Esophagus squamous epithelium (tissue), 5 donors: Measurements from ENCODE around the gene HOXB5. TPM values are rescaled to one million over a fixed set of nuclear protein-coding genes. Genes with fewer than 3 reads are reported as not detected.

ENCODE experiments used
- DNase-seq: peaks from one replicate; lab custom pipeline; 2025; lab: John Stamatoyannopoulos, UW
- H3K27ac ChIP-seq, 4 donors: fragments of 200-600 bp; sonication (generic); one replicate each; pipeline ENCODE4 v1.5.1; 2016 to 2019; ENCODE audit warnings: mild to moderate bottlenecking in 1 of 4
- H3K27me3 ChIP-seq, 4 donors: fragments of 200-600 bp; sonication (generic); 1 replicate in 3 of 4; 2 replicates in 1 of 4; pipeline versions ENCODE4 v1.5.1 to v1.6.0; 2017 to 2021; ENCODE audit warnings: antibody characterized with exemption in 1 of 4
- H3K36me3 ChIP-seq, 3 donors: fragments of 200-600 bp; sonication (generic); one replicate each; pipeline ENCODE4 v1.5.1; 2016 to 2019
- H3K4me1 ChIP-seq, 3 donors: fragments of 200-600 bp; sonication (generic); one replicate each; pipeline ENCODE4 v1.5.1; 2017 to 2019
- H3K4me3 ChIP-seq, 4 donors: fragments of 200-600 bp; sonication (generic); 1 replicate in 3 of 4; 2 replicates in 1 of 4; pipeline ENCODE4 v1.5.1; 2016 to 2019; ENCODE audit warnings: mild to moderate bottlenecking in 2 of 4, moderate library complexity in 1 of 4
- H3K9me3 ChIP-seq, 3 donors: fragments of 200-600 bp; sonication (generic); one replicate each; pipeline ENCODE4 v1.5.1; 2016 to 2019
- POLR2A ChIP-seq, 4 donors: fragments of 450-650 bp; IDR thresholded peaks; one replicate each; pipeline ENCODE4 v1.6.1; 2017; ENCODE audit warnings: antibody characterized with exemption in 4 of 4, mild to moderate bottlenecking in 4 of 4, moderate library complexity in 3 of 4
- WGBS, 2 donors: methylation state at CpG; one replicate each; pipeline ENCODE4 v1.1.5; 2018; 5-methylcytosine and 5-hydroxymethylcytosine counted together
- intact Hi-C: fragments of 100-400 bp; cut with DNase I; formaldehyde crosslinking; loops from one replicate; pipeline ENCODE4 v1.15.0; 2022
- total RNA-seq, 4 donors: library from RNA; depleted of rRNA; stranded (reverse); fragments of >200 nt; gene quantifications; one replicate each; pipeline ENCODE4 v1.1.0, GENCODE V29; 2016
- TF ChIP-seq, protein P1 (sequence below), 6 experiments: fragments of 450-650 bp in 4 of 6; fragments of 200-600 bp in 2 of 6; sonication (generic) in 2 of 6; IDR thresholded peaks; one replicate each; pipeline ENCODE4 v1.5.1; 2016 to 2019; ENCODE audit warnings: antibody characterized with exemption in 6 of 6, mild to moderate bottlenecking in 4 of 6, moderate library complexity in 4 of 6
- donor health status: DM: yes; HTN: yes; CAD: no.

The HOXB5 gene
- total RNA-seq, 4 donors from 2014 or later: not detected

DNA sequence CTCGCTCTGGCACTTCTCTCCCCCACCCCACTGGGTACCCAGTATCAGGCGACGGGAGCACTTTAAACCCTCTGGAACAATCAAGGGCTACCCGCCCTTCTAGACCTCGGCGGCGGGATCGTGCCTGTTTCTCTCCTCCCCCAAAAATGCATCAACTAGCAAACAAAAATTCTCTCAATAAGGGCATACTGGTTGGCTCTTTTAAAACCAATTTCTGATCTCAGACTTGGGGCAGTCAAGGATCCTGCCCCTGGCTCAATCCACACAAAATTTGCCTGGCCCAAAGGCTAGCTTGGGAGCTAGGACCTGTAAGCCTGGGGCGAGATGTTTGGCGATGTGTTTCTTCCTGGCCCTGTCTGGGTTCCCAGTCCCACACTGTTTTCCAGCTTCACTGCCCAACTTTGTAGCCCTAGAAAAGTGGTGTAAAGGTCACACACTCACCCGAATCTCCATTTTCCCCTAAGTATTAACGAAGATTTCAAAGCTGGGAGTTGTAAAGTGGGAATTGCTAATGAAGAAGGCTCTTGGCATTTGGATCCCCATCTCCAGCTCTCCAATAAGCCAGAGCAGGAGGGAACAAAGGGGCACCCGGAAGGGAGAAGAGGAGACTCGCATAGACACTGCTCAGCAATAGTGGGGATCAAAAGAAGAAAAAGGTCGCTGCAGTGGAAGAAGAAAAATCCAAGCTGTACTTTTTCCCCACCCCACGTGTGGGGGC, 34.3 kb downstream of the HOXB5 start:
- Histone ChIP-seq H3K36me3 (no peaks in the 10 kb centered on the region), H3K9me3 (no peaks in the 10 kb centered on the region), H3K27ac (peak overlapping the region; percentile 89 to 95 (median 92)), H3K4me3 (peak overlapping the region; percentile 18 to 54 (median 38)), H3K4me1 (peaks cover 36 to 100% (median 80%) of the 10 kb centered on the region in 3 donors), H3K27me3 (peaks cover 0 to 71% (median 0%) of the 10 kb centered on the region in 4 donors)
- TF ChIP-seq POLR2A (IDR thresholded peaks at IDR 0.05): no peak
- TF ChIP-seq, protein P1, sequence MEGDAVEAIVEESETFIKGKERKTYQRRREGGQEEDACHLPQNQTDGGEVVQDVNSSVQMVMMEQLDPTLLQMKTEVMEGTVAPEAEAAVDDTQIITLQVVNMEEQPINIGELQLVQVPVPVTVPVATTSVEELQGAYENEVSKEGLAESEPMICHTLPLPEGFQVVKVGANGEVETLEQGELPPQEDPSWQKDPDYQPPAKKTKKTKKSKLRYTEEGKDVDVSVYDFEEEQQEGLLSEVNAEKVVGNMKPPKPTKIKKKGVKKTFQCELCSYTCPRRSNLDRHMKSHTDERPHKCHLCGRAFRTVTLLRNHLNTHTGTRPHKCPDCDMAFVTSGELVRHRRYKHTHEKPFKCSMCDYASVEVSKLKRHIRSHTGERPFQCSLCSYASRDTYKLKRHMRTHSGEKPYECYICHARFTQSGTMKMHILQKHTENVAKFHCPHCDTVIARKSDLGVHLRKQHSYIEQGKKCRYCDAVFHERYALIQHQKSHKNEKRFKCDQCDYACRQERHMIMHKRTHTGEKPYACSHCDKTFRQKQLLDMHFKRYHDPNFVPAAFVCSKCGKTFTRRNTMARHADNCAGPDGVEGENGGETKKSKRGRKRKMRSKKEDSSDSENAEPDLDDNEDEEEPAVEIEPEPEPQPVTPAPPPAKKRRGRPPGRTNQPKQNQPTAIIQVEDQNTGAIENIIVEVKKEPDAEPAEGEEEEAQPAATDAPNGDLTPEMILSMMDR (IDR thresholded peaks at IDR 0.05): no peak
- no peak for DNase-seq
- intact Hi-C loops: no loop called here
- 56 to 57% methylated on average over 14 to 16 of the region's 16 CpGs for WGBS, 2 donors

DNA sequence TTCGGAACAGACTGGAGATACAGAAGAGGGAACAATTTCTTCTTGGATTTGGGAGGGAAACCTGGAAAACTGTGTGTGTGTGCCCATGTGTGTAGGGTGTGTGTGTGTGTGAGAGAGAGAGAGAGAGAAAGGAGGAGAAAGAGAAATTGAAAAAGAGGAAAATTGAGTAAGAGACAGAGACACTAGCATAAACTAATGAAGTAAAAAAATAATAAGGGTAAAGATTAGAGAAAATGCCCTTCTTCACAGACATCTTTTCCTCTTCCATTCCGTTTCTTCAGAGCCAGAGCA, 34.8 kb downstream of the HOXB5 start:
- 52 to 66% methylated on average over 2 of the region's 2 CpGs for WGBS, 2 donors
- TF ChIP-seq, protein P1 (IDR thresholded peaks at IDR 0.05): no peak
- TF ChIP-seq POLR2A (IDR thresholded peaks at IDR 0.05): no peak
- Histone ChIP-seq H3K27me3 (peaks cover 0 to 71% (median 0%) of the 10 kb centered on the region in 4 donors), H3K4me1 (peaks cover 31 to 100% (median 80%) of the 10 kb centered on the region in 3 donors), H3K27ac (peak overlapping the region; percentile 89 to 95 (median 92)), H3K4me3 (peak overlapping the region; percentile 18 to 54 (median 38)), H3K36me3 (no peaks in the 10 kb centered on the region), H3K9me3 (no peaks in the 10 kb centered on the region)
- intact Hi-C loops: no loop called here
- DNase-seq: no peak

DNA sequence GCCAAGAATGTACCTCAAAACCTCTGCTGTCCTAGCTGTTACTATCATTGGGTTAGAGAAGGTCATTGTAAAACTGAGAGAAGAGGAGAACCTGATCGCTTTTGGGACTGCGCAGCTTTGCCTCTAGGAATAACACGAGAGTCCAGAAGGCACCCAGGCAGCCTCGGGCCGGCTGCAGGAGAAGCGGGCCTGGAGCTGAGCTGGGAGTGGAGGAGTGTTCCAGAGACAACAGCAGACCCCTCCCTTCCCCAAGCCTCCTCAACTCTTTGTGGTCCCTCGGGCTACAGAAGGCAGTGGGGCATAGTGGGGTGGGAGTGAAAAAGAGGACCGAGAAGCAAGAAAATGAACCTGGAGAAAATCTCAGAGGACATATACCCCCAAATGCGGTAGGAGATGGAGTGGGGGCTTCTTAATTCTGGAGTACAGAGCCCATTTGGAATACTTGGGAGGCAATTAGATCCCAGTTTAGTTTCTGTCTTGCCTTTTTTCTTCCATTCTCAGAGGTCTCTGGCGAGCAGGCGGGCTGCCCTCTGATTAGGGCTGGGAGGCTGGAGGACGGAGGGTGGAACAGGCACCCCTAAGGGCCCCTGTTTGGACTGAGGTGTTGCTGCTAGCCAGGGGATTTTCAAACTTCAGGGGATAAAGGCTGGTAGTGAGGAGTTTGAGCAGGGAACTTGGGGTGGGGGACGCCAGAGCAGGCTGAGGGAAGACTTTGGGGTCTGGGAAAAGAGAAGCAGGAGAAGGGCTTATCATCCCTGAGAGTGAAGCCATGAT, 35.3 kb downstream of the HOXB5 start:
- H3K4me1 ChIP-seq: peaks cover 29 to 100% (median 76%) of the 10 kb centered on the region in 3 donors
- H3K9me3 ChIP-seq: no peaks in the 10 kb centered on the region
- TF ChIP-seq POLR2A (IDR thresholded peaks at IDR 0.05): no peak
- TF ChIP-seq, protein P1 (IDR thresholded peaks at IDR 0.05): no peak
- intact Hi-C loops: no loop called here
- H3K27me3 ChIP-seq: peaks cover 0 to 66% (median 0%) of the 10 kb centered on the region in 4 donors
- H3K4me3 ChIP-seq: peak overlapping the region; percentile 18 to 54 (median 38)
- peak overlapping the region; percentile 89 to 95 (median 92) for H3K27ac ChIP-seq
- 60 to 66% methylated on average over 6 to 12 of the region's 13 CpGs for WGBS, 2 donors
- DNase-seq: no peak
- H3K36me3 ChIP-seq: no peaks in the 10 kb centered on the region

DNA sequence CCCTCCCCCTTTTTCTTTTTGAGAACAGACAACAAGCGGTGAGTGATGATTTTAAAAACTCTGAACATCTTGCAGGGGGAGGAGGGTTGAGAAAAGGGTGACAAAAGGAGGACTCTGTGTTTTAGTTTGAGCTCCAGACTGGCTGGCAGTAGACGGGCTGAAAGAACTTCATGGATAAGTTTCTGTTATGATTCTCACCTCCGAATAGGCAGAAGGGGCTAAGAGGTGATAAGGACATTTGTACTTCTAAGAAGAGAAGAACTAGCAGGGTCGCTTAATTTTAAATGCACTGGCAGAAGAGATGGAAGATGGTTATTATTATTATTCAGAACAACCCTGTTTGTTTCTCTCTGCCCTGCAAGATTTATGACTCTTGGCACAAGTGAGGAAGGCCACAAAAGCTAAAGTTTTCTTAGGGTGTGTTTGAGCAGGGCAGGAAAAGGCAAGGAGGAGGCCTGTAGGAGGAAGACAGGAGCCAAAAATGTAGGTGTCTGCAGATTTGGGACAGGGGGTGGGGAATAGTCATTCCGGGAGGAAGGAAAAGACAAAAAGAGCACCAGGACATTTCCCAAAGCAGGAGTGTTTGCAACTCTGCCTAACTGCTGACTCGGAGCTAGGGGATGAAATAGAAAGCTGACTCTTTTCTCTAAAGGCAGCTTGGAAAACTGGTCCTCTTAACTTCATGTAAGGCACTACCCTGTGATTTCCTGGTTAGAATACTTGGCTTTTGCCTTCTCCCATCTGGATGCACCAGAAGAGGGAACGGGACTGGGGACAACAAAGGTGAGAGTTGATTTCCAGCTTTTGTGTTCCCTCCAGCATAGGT, 36.8 kb downstream of the HOXB5 start:
- intact Hi-C loops: no loop called here
- DNase-seq: no peak
- H3K4me1 ChIP-seq: peaks cover 23 to 100% (median 74%) of the 10 kb centered on the region in 3 donors
- peaks cover 0 to 65% (median 0%) of the 10 kb centered on the region in 4 donors for H3K27me3 ChIP-seq
- H3K9me3 ChIP-seq: no peaks in the 10 kb centered on the region
- 31 to 33% methylated on average over 6 to 7 of the region's 7 CpGs for WGBS, 2 donors
- H3K27ac ChIP-seq: peak overlapping the region; percentile 89 to 95 (median 92)
- TF ChIP-seq, protein P1 (IDR thresholded peaks at IDR 0.05): no peak
- no peak for TF ChIP-seq POLR2A (IDR thresholded peaks at IDR 0.05)
- H3K4me3 ChIP-seq: peak overlapping the region; percentile 18 to 54 (median 38)
- H3K36me3 ChIP-seq: peaks cover 0 to 5% (median 0%) of the 10 kb centered on the region in 3 donors
